Ecto neural progenitor cell (in vitro differentiated cells): ENCODE data around the gene RUNX2.
"Not testable (repeated sequence)": the region's sequence is repeated elsewhere in the genome, so short reads cannot be mapped to it uniquely, and the experiment has no call there.

Experiments used
- DNase-seq: peaks from one replicate; pipeline ENCODE4 v3.0.0-alpha.2; 2018; ENCODE audit warnings: low spot score

Gene RUNX2

GRCh38 chr6:45327956-45328522 lies at the start of gene RUNX2:
Gene RUNX2, plus strand, starts transcription at chr6:45328330. Its CDS starts 397 bp downstream, at chr6:45328727.
- no peak for DNase-seq

DNA sequence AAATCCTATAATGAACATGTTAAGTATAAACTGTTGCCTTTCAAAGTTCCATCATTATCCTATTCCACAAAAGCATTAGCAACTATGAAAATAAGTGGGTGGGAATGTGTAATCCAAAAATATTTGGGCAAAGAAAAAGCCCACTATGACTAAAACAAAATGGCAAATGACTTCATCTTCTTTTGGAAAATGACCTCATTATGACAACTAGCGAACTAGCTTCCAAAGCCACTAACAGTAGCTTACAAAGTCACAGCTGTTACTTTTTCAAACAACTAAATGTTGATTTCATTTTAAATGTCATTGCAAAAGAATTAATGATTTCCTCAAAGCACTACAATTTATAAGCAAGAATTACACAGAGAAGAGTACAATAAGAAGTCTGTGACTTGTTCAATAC lies 49.8 kb upstream of the RUNX2 start:
- no peak for DNase-seq

DNA sequence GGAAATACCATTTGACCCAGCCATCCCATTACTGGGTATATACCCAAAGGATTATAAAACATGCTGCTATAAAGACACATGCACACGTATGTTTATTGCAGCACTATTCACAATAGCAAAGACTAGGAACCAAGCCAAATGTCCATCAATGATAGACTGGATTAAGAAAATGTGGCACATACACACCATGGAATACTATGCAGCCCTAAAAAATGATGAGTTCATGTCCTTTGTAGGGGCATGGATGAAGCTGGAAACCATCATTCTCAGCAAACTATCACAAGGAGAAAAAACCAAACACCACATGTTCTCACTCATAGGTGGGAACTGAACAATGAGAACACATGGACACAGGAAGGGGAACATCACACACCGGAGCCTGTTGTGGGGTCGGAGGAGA lies 41.4 kb upstream of the RUNX2 start:
- DNase-seq: not testable (repeated sequence)

DNA sequence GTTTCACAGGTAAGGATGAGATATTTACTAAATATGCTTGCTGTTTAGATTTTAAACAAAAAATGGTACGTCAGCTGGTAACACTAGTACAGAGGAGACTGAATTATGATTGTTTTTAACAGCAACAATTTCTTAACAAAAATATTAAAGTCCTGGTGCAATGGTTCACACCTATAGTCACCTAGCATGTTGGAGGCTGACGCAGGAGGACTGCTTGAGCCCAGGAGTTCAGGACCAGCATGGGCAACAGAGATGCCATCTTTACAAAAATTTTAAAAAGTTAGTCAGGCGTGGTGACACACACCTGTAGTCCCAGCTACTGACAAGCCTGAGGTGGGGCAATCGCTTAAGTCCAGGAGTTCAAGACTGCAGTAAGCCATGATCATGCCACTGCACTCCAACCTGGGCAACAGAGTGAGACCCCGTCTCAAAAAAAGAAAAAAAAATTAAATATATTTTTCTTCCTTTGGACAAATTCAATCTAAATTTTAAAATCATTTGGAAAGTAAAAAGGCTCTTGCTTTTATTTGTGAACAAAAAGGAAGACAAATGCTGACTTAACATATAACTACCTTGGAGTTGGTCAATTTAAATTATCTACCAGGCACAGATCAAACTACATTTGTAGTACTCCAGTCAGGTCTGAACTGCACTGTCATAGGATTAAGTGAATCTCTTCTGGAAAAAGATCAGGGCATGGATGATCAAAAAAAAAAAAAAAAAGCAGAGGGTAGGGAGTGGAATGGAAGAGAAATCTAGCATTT lies 38.2 kb upstream of the RUNX2 start:
- DNase-seq: no peak

- no peak for DNase-seq
These were observed 34.8 kb upstream of the RUNX2 start for GRCh38 chr6:45293306-45293705.

GRCh38 chr6:45294065-45294701 lies 33.9 kb upstream of the RUNX2 start:
- not testable (repeated sequence) for DNase-seq

GRCh38 chr6:45297320-45297719 lies 30.8 kb upstream of the RUNX2 start:
- DNase-seq: no peak

- no peak for DNase-seq
These were observed 29.0 kb upstream of the RUNX2 start for GRCh38 chr6:45299096-45299581.

DNA sequence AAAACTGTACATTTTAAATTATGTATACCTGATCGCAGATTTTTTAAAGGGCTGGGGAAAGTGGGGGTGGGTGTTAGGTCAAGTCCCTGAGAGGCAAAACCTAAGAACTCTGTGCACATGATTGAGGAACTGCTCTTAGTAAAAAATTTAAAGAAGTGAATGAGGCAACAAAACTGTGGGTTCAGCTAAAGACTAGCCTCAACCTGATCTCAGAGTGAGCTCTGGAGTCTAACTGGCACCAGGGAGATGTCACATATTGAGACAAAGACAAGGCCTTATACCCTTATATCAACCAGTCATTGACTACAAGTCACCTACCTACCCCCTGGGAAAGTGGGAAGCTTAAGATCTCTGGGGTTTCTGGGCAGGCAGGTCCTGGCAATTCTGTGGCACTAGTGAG lies 27.4 kb upstream of the RUNX2 start:
- no peak for DNase-seq

DNA sequence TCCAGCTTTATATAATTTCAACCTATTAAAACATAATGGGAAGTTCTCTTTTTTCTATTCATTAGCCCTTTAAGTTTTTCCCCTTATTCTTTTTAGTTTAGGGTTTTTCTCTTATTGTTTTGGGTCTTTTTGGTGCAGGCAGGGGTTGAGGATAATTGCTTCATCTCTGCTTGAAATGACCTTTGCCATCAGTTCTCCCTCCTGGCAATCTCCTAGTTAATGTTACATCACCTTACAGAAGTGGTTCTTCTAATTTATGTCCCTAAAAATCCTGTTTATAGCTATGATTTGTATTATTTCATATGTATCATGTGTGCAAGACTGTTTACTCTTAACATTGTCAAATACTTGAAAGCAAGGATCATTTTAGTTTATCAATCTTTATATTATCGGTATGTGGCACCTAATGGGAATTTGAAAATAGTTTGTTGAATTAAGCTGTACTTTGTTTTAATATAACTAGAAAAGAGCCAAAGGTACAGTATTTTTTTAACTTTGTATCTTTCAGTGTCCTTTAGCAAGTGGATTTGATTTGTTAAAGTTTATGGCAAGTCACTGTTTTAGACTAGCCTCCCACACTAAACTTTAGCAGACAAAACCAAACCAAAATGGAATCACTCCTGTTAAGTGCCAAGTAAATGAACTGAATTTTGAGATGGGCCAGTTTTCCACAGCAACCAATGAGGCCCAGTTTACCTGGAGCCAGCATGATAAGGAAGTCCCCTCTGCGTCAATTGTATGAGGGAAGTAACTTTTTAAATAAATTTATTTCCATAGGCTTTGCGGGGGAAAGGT lies 26.6 kb upstream of the RUNX2 start:
- no peak for DNase-seq

DNA sequence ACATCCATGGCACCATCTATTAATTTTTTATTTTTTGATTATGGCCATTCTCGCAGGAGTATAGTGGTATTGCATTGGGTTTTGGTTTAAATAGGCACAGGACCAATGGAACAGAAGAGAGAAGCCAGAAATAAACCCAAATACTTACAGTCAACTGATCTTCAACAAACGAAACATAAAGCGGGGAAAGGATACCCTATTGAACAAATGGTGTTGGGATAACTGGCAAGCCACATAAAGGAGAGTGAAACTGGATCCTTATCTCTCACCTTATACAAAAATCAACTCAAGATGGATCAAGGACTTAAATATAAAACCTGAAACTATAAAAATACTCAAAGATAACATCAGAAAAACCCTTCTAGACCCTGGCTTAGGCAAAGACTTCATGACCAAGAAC lies 25.3 kb upstream of the RUNX2 start:
- no peak for DNase-seq

DNA sequence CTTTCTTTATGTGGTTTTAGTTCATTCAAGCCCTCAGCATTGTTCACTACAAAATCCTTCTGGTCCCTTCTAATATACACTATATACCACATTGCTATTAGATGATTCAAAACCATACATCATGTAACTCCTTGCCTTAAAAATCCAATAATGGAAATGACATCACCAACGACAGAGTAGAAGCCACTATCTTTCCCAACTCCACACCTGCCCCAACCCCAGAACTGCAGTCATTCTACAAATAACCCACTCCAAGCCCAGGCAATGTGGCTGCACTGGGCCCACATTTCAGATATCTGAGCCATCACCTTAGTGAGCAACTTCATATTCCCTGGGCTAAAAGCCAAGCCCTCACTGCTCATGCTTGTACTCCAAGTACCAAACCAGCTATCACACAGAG lies 22.6 kb upstream of the RUNX2 start:
- no peak for DNase-seq

GRCh38 chr6:45310118-45310788 lies 17.9 kb upstream of the RUNX2 start:
- DNase-seq: no peak

GRCh38 chr6:45314146-45314545 lies 14.0 kb upstream of the RUNX2 start:
- no peak for DNase-seq

DNA sequence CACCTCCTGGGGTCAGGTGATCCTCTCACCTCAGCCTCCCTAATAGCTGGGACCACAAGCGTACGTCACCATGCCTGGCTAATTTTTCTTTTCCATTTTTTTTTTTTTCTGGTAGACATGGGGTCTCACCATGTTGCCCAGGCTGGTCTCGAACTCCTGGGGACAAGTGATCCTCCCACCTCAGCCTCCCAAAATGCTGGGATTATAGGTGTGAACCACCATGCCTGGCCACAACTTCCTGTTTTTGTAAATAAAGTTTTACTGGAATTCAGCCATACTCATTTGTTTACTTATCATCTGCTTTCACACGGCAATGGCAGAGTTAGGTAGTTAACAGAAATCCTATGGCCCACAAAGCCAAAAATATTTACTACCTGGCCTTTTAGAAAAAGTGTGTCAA lies 7.8 kb upstream of the RUNX2 start:
- no peak for DNase-seq

GRCh38 chr6:45323656-45324224 lies 4.4 kb upstream of the RUNX2 start:
- no peak for DNase-seq

- no peak for DNase-seq
These were observed 1.3 kb upstream of the RUNX2 start for GRCh38 chr6:45326698-45327417.

DNA sequence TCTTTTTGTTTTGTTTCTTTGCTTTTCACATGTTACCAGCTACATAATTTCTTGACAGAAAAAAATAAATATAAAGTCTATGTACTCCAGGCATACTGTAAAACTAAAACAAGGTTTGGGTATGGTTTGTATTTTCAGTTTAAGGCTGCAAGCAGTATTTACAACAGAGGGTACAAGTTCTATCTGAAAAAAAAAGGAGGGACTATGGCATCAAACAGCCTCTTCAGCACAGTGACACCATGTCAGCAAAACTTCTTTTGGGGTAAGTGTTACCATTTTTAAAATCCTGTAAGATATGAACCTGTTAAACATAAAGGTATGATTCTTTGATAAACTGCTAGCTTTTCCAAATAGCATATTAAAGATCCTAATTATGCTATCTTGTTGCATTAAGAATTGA lies 393 bp downstream of the RUNX2 start:
- DNase-seq: no peak

GRCh38 chr6:45344900-45345299 lies 16.8 kb downstream of the RUNX2 start:
- DNase-seq: no peak

- no peak for DNase-seq
These were observed 22.1 kb downstream of the RUNX2 start for GRCh38 chr6:45350186-45350710.

DNA sequence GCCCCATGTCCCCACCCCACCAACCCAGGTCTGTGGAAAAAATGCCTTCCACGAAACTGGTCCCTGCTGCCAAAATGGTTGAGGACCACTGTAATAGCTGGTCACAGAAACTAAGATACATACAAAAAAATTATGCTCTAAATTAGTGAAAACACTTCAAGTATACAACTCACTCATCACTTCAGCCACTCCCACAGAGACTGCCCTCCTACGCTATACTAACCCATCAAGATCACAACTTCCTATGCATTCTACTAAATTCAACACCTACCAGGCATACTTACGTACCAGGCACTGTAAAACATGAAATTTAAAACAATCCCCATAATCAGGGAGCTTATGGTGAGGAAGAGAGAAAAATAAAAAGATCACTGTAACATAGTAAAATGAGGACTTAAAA lies 22.9 kb downstream of the RUNX2 start:
- DNase-seq: no peak
